H9 (cell line): ENCODE measurements around the gene VPREB3. TPM values are rescaled to one million over a fixed set of nuclear protein-coding genes. Genes with fewer than 3 reads are reported as not detected.

Experiments used
- DNase-seq: peaks from one replicate; pipeline ENCODE4 v3.0.0-alpha.2; 2017
- H2AFZ ChIP-seq: one replicate; pipeline ENCODE4 v1.6.1; 2013; ENCODE audit warnings: mild to moderate bottlenecking, low read length, control low read depth, moderate library complexity
- H2AK5ac ChIP-seq: 2 replicates; pipeline ENCODE4 v1.6.1; 2013; ENCODE audit warnings: low read length, control low read depth, mixed read lengths; ENCODE audit not compliant: insufficient read length
- H2BK120ac ChIP-seq: one replicate; pipeline ENCODE4 v1.6.1; 2013; ENCODE audit warnings: low read depth, mild to moderate bottlenecking, low read length, control low read depth, inconsistent platforms; ENCODE audit not compliant: poor library complexity, severe bottlenecking
- H2BK12ac ChIP-seq: 2 replicates; pipeline ENCODE4 v1.6.1; 2013; ENCODE audit warnings: low read length, control low read depth, mixed read lengths, low read depth; ENCODE audit not compliant: insufficient read length
- H2BK15ac ChIP-seq: 2 replicates; pipeline ENCODE4 v1.6.1; 2013; ENCODE audit warnings: low read depth, low read length, control low read depth
- H2BK20ac ChIP-seq: one replicate; pipeline ENCODE4 v1.6.1; 2013; ENCODE audit warnings: low read depth, mild to moderate bottlenecking, low read length, control low read depth, inconsistent platforms; ENCODE audit not compliant: poor library complexity, severe bottlenecking
- H2BK5ac ChIP-seq: 2 replicates; pipeline ENCODE4 v1.6.1; 2013; ENCODE audit warnings: low read length, control low read depth, mixed read lengths; ENCODE audit not compliant: insufficient read length
- H3K14ac ChIP-seq: 2 replicates; pipeline ENCODE4 v1.6.1; 2013; ENCODE audit warnings: low read length, control low read depth; ENCODE audit not compliant: insufficient read depth
- H3K18ac ChIP-seq: 2 replicates; pipeline ENCODE4 v1.6.1; 2013; ENCODE audit warnings: low read depth, mild to moderate bottlenecking, mixed read lengths, low read length, control low read depth; ENCODE audit not compliant: insufficient read length
- H3K23ac ChIP-seq: 2 replicates; pipeline ENCODE4 v1.6.1; 2013; ENCODE audit warnings: low read length, control low read depth, mixed read lengths, low read depth; ENCODE audit not compliant: insufficient read length
- H3K23me2 ChIP-seq: 2 replicates; pipeline ENCODE4 v1.6.1; 2013; ENCODE audit warnings: low read depth, mild to moderate bottlenecking, mixed read lengths, low read length, control low read depth; ENCODE audit not compliant: insufficient read length, poor library complexity, severe bottlenecking
- H3K27ac ChIP-seq: 2 replicates; pipeline ENCODE4 v1.5.1; 2013; ENCODE audit warnings: low read length, control low read depth, mixed read lengths, low read depth; ENCODE audit not compliant: insufficient read length
- H3K27me3 ChIP-seq: 2 replicates; pipeline ENCODE4 v1.6.1; 2013; ENCODE audit warnings: low read length, control low read depth, inconsistent platforms; ENCODE audit not compliant: insufficient read depth
- H3K4ac ChIP-seq: 2 replicates; pipeline ENCODE4 v1.6.1; 2013; ENCODE audit warnings: low read depth, mild to moderate bottlenecking, control low read depth, inconsistent platforms, low read length, moderate library complexity
- H3K4me1 ChIP-seq: 2 replicates; pipeline ENCODE4 v1.6.1; 2013; ENCODE audit warnings: low read length, control low read depth, inconsistent platforms; ENCODE audit not compliant: insufficient read depth
- H3K4me2 ChIP-seq: 2 replicates; pipeline ENCODE4 v1.6.1; 2013; ENCODE audit warnings: low read length, control low read depth, mixed read lengths; ENCODE audit not compliant: insufficient read length, insufficient read depth
- H3K56ac ChIP-seq: 2 replicates; pipeline ENCODE4 v1.6.1; 2013; ENCODE audit warnings: low read depth, mild to moderate bottlenecking, mixed read lengths, low read length, control low read depth; ENCODE audit not compliant: insufficient read length
- H3K79me1 ChIP-seq: 2 replicates; pipeline ENCODE4 v1.6.1; 2013; ENCODE audit warnings: low read depth, mild to moderate bottlenecking, moderate library complexity, low read length, control low read depth, inconsistent platforms; ENCODE audit not compliant: insufficient read depth, poor library complexity, severe bottlenecking
- H3K79me2 ChIP-seq: 2 replicates; pipeline ENCODE4 v1.6.1; 2013; ENCODE audit warnings: low read length, control low read depth, inconsistent platforms; ENCODE audit not compliant: insufficient read depth
- H3K9ac ChIP-seq: 2 replicates; pipeline ENCODE4 v1.6.1; 2013; ENCODE audit warnings: low read length, control low read depth, mixed read lengths; ENCODE audit not compliant: insufficient read length; ENCODE audit errors: extremely low read depth
- H3K9me3 ChIP-seq: one replicate; pipeline ENCODE4 v1.6.1; 2013; ENCODE audit warnings: low read depth, low read length, inconsistent platforms; ENCODE audit not compliant: control insufficient read depth
- H3T11ph ChIP-seq: one replicate; pipeline ENCODE4 v1.6.1; 2013; ENCODE audit warnings: mild to moderate bottlenecking, low read length, control low read depth, inconsistent platforms
- H4K20me1 ChIP-seq: one replicate; pipeline ENCODE4 v1.6.1; 2013; ENCODE audit not compliant: control insufficient read depth, insufficient read length, insufficient read depth
- H4K5ac ChIP-seq: 2 replicates; pipeline ENCODE4 v1.6.1; 2013; ENCODE audit warnings: low read depth, mild to moderate bottlenecking, mixed read lengths, low read length, control low read depth; ENCODE audit not compliant: insufficient read length
- H4K8ac ChIP-seq: replicated peaks from 2 replicates; pipeline ENCODE4 v1.6.1; 2013; ENCODE audit warnings: low read length, control low read depth, mixed read lengths, low read depth; ENCODE audit not compliant: insufficient read length
- H4K91ac ChIP-seq: 2 replicates; pipeline ENCODE4 v1.6.1; 2013; ENCODE audit warnings: low read depth, mild to moderate bottlenecking, moderate library complexity, mixed read lengths, low read length, control low read depth; ENCODE audit not compliant: insufficient read length
- H3K27ac Mint-ChIP-seq, 3 experiments: 2 replicates in 2 of 3; 3 replicates in 1 of 3; pipeline ENCODE4 v1.8.0; 2020 to 2021; ENCODE audit warnings: mixed read lengths in 3 of 3, mild to moderate bottlenecking in 1 of 3, moderate library complexity in 1 of 3
- H3K27me3 Mint-ChIP-seq: 2 replicates; pipeline ENCODE4 v1.8.0; 2021; ENCODE audit warnings: low read depth, mild to moderate bottlenecking, moderate library complexity, mixed read lengths
- H3K36me3 Mint-ChIP-seq, 3 experiments: 2 replicates in 2 of 3; 3 replicates in 1 of 3; pipeline ENCODE4 v1.8.0; 2020 to 2021; ENCODE audit warnings: low read depth in 3 of 3, mixed read lengths in 3 of 3; ENCODE audit not compliant: insufficient read depth in 1 of 3
- H3K4me1 Mint-ChIP-seq, 2 experiments: 2 replicates each; pipeline ENCODE4 v1.8.0; 2020; ENCODE audit warnings: mixed read lengths in 2 of 2
- H3K4me3 Mint-ChIP-seq, 2 experiments: 2 replicates in 1 of 2; 3 replicates in 1 of 2; pipeline ENCODE4 v1.8.0; 2020 to 2021; ENCODE audit warnings: mild to moderate bottlenecking in 2 of 2, mixed read lengths in 2 of 2, moderate library complexity in 1 of 2
- H3K9me3 Mint-ChIP-seq, 2 experiments: 2 replicates in 1 of 2; 3 replicates in 1 of 2; pipeline ENCODE4 v1.8.0; 2020; ENCODE audit warnings: mild to moderate bottlenecking in 2 of 2, mixed read lengths in 2 of 2, moderate library complexity in 1 of 2
- WGBS: extraction: QIAGEN DNeasy Blood & Tissue Kit; methylation state at CpG from one replicate; pipeline ENCODE4 v1.1.7; 2013; ENCODE audit warnings: missing lambda C conversion rate, low lambda C conversion rate, mixed read lengths; ENCODE audit not compliant: insufficient read length; ENCODE audit errors: extremely low coverage; 5-methylcytosine and 5-hydroxymethylcytosine counted together
- total RNA-seq: library from RNA; stranded (reverse); gene quantifications from 2 replicates; pipeline ENCODE4 v1.2.1, GENCODE V29; 2021
- TF ChIP-seq, protein P1 (sequence below): fragments of 200-600 bp; sonication (generic); conservative IDR thresholded peaks from 3 replicates; pipeline ENCODE4 v1.8.0; 2021; ENCODE audit warnings: antibody characterized with exemption, mild to moderate bottlenecking

Gene VPREB3
- total RNA-seq, 1 experiment from 2014 or later: 0.50 TPM

DNA sequence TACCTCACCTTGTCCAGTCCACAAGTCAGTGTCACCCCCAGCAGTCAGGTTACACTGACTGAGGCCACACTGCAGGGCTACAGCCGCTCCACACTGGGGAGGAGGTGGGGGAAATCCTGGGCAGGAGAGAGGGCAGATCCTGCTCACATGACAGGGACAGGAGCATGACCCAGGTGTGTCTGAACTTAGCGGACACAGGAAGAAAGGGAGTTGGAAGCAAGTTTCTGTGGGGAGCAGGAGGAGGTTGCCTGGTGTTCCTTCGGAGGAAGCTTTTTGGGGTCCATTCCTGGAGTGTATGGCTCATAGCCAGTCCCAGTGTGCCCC lies 24.3 kb upstream of the VPREB3 start:
- Mint-ChIP-seq H3K4me1 (peaks cover 6 to 19% of the 10 kb centered on the region in 2 experiments), H3K9me3 (no peaks in the 10 kb centered on the region), H3K27ac (0 out of 7 replicates have a peak overlapping the region, but pooled peaks of 1 of the 3 experiments have one; percentile 34), H3K27me3 (peaks cover 31% of the 10 kb centered on the region), H3K4me3 (no peak overlapping the region), H3K36me3 (no peaks in the 10 kb centered on the region)
- H3K56ac ChIP-seq: no peak overlapping the region
- no peaks in the 10 kb centered on the region for H3K79me2 ChIP-seq
- H3K23ac ChIP-seq: no peak overlapping the region
- no peak overlapping the region for H2BK5ac ChIP-seq
- no CpG with 5 or more reads among the region's 3 CpGs for WGBS
- H3K4ac ChIP-seq: no peak overlapping the region
- TF ChIP-seq, protein P1, sequence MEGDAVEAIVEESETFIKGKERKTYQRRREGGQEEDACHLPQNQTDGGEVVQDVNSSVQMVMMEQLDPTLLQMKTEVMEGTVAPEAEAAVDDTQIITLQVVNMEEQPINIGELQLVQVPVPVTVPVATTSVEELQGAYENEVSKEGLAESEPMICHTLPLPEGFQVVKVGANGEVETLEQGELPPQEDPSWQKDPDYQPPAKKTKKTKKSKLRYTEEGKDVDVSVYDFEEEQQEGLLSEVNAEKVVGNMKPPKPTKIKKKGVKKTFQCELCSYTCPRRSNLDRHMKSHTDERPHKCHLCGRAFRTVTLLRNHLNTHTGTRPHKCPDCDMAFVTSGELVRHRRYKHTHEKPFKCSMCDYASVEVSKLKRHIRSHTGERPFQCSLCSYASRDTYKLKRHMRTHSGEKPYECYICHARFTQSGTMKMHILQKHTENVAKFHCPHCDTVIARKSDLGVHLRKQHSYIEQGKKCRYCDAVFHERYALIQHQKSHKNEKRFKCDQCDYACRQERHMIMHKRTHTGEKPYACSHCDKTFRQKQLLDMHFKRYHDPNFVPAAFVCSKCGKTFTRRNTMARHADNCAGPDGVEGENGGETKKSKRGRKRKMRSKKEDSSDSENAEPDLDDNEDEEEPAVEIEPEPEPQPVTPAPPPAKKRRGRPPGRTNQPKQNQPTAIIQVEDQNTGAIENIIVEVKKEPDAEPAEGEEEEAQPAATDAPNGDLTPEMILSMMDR: no peak
- H3K18ac ChIP-seq: no peak overlapping the region
- no peak overlapping the region for H3K4me2 ChIP-seq
- H2AFZ ChIP-seq: no peak overlapping the region
- no peak overlapping the region for H4K91ac ChIP-seq
- no peaks in the 10 kb centered on the region for H3K9me3 ChIP-seq
- H3K4me1 ChIP-seq: no peaks in the 10 kb centered on the region; the same call in 1 of the 2 replicates
- no peaks in the 10 kb centered on the region for H3K79me1 ChIP-seq
- no peak for DNase-seq
- no peak overlapping the region for H2BK120ac ChIP-seq
- no peak overlapping the region for H4K8ac ChIP-seq
- no peak overlapping the region for H3K27ac ChIP-seq
- H2BK15ac ChIP-seq: no peak overlapping the region
- no peak overlapping the region; the same call in 1 of the 2 replicates for H3K14ac ChIP-seq
- H4K5ac ChIP-seq: no peak overlapping the region
- H3K27me3 ChIP-seq: peaks cover 5% of the 10 kb centered on the region; the same call in 1 of the 2 replicates
- no peak overlapping the region for H3T11ph ChIP-seq
- no peaks in the 10 kb centered on the region for H3K23me2 ChIP-seq
- no peak overlapping the region for H2AK5ac ChIP-seq
- H2BK20ac ChIP-seq: no peak overlapping the region
- H3K9ac ChIP-seq: no peak overlapping the region
- H4K20me1 ChIP-seq: no peaks in the 10 kb centered on the region
- no peak overlapping the region for H2BK12ac ChIP-seq
